ENCODE data around the gene NDST4.

The NDST4 gene

DNA sequence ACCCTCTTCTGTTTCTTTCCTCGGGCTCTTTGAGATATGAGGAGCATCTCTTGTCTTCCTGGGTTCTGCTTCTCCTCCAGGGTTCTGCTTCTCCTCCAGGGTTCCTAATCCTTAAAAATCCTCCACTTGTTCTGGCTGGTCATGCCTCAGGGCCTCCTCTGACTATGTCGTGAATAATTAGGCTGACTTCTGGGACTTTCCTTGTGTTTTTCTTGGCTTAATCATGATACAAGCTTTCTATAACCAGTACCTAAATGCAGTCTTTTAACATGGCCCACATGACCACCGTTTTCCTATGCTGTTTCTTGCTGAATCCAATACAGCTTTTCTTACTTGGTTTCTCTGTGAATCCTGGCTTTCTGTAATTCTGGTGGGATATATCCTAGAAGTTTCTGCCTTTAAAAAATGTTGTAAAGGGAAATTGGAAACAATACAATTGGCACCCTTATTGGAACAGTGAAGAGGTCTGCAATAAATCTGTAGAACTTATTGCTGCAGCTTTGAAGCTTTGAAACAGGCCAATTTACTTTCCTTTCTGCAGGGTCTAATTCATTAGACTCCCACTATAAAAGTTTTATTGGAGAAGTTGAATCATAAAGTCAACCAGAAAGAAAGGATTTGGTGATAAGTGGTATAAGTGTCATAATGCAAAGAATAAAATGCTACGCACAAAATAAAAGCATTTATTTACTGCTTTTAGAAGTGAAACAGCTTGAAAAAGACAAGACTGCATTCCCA is 301.7 kb downstream of the NDST4 start:
- Histone ChIP-seq H3K27ac (ENCODE audit: low read depth, low read length) (no peak overlapping the region), H3K9ac (ENCODE audit: low read length) (no peak overlapping the region), H3K27me3 (ENCODE audit: control insufficient read depth, insufficient read depth, low read length) (no peaks in the 10 kb centered on the region), H3K36me3 (ENCODE audit: control insufficient read depth, insufficient read depth, low read length) (no peaks in the 10 kb centered on the region), H3K4me1 (ENCODE audit: control insufficient read depth, insufficient read depth, low read length) (no peaks in the 10 kb centered on the region), H3K4me3 (ENCODE audit: low read length) (no peak overlapping the region)

DNA sequence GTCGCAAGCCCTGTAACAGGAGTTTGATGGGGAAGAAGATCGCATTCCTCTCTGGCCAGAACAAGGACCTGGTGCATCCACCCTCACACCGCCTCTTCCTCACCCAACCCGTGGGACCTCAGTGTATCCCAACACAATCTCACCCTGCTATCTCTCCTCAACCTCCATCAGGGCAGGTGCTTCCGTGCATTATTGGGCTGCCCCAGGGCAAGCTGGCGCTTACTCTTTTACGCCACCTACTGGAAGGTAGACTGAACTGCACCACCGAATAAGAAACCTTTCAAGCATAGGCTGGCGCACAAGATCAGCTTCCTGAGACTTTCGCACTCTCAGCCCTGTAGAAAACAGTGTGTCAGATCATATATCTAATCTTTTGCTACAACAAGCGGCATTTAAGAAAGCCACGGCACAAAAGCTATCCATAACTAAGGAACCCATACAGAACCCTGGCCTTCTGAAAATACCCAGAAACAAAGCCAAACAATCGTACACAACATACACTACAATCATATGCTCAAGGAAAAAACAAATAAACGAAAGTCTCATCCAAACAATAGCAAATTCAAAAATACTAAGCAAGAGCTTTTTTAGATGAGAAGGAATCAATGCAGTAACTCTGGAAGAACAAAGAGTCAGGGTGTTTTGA is 305.5 kb downstream of the NDST4 start:
- Histone ChIP-seq H3K27ac (ENCODE audit: low read depth, low read length) (no peak overlapping the region), H3K4me3 (ENCODE audit: low read length) (no peak overlapping the region)

DNA sequence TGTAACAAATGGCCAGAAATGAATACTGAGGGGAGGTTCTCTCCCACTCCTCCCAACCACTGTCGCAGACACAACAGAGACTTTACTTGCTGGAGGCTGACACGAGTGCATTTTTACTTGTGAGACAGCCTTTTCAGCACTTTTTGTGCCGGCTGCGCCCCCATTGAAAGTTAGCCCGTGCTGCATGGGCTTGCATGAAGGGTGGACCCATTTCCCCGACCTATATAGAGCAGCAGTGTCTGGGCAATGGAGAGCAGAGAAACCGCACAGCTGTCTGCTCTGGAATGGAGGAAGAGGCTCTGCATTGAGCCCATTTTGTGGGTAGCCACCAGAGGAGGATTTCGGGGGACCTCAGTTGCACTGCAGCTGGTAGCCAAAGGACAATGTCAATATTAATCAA is 306.1 kb downstream of the NDST4 start:
- Histone ChIP-seq H3K27ac (ENCODE audit: low read depth, low read length) (no peak overlapping the region), H3K27me3 (ENCODE audit: control insufficient read depth, insufficient read depth, low read length) (no peaks in the 10 kb centered on the region), H3K36me3 (ENCODE audit: control insufficient read depth, insufficient read depth, low read length) (no peaks in the 10 kb centered on the region), H3K4me3 (ENCODE audit: low read length) (no peak overlapping the region), H3K9ac (ENCODE audit: low read length) (no peak overlapping the region), H3K4me1 (ENCODE audit: control insufficient read depth, insufficient read depth, low read length) (no peaks in the 10 kb centered on the region)

More for the DNA sequence above, 305.5 kb downstream of the NDST4 start:
- Histone ChIP-seq H3K9ac (ENCODE audit: low read length) (no peak overlapping the region), H3K27me3 (ENCODE audit: control insufficient read depth, insufficient read depth, low read length) (no peaks in the 10 kb centered on the region), H3K36me3 (ENCODE audit: control insufficient read depth, insufficient read depth, low read length) (no peaks in the 10 kb centered on the region), H3K4me1 (ENCODE audit: control insufficient read depth, insufficient read depth, low read length) (no peaks in the 10 kb centered on the region)

DNA sequence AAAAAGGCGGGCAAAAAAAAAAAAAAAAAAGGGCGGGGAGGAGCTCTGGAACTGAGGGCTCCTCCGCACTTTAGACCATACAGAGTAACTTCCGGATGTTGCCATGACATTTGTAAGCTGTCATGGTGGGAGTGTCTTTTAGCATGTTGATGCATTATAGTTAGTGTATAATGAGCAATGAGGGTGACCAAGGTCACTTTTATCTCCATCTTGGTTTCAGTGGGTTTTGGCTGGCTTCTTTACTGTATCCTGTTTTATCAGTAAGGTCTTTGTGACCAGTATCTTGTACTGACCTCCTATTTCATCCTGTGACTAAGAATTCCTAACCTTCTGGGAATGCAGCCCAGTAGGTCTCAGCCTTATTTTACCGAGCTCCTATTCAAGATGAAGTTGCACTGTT is 321.4 kb downstream of the NDST4 start:
- Histone ChIP-seq H3K4me3 (ENCODE audit: low read length) (no peak overlapping the region), H3K27me3 (ENCODE audit: control insufficient read depth, insufficient read depth, low read length) (no peaks in the 10 kb centered on the region), H3K36me3 (ENCODE audit: control insufficient read depth, insufficient read depth, low read length) (no peaks in the 10 kb centered on the region), H3K27ac (ENCODE audit: low read depth, low read length) (no peak overlapping the region), H3K4me1 (ENCODE audit: control insufficient read depth, insufficient read depth, low read length) (no peaks in the 10 kb centered on the region), H3K9ac (ENCODE audit: low read length) (no peak overlapping the region)

DNA sequence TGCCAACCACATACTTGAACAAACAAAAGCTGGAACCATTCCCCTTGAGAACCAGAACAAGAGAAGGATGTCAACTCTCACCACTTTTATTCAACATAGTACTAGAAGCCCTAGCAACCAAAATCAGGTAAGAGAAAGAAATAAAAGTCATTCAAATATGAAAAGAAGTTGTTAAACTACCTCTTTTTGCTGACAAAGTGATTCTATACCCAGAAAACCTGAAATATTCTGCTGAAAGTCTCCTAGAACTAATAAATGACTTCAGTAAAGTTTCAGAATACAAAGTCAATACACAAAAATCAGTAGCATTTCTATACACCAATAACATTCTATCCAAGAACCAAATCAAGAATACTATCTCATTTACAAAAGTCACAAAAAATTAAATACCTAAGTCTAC is 327.9 kb downstream of the NDST4 start:
- H3K4me1 ChIP-seq (ENCODE audit: control insufficient read depth, insufficient read depth, low read length) = no peaks in the 10 kb centered on the region
- no peak overlapping the region for H3K27ac ChIP-seq (ENCODE audit: low read depth, low read length)
- no peaks in the 10 kb centered on the region for H3K36me3 ChIP-seq (ENCODE audit: control insufficient read depth, insufficient read depth, low read length)
- H3K4me3 ChIP-seq (ENCODE audit: low read length) = no peak overlapping the region
- H3K27me3 ChIP-seq (ENCODE audit: control insufficient read depth, insufficient read depth, low read length) = no peaks in the 10 kb centered on the region
- no peak overlapping the region for H3K9ac ChIP-seq (ENCODE audit: low read length)

DNA sequence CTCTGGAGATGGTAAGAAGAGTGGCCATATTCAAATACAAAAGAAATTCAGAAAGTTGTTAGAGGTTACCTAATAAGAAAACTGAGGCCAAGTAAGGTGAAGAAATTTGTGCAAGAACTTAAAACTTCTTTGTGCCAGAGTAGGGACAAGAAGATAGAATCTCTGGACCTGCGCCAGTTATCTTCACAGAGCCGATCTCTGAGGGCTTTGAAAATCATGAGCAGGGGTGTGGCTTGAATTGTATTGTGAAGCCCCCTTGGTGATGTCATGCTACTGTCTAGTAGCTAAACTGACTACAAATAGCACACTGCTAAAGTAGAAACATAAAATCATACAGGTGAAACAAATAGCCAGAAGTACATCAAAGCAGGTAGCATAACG is 330.2 kb downstream of the NDST4 start:
- Histone ChIP-seq H3K27ac (ENCODE audit: low read depth, low read length) (no peak overlapping the region), H3K4me3 (ENCODE audit: low read length) (no peak overlapping the region), H3K9ac (ENCODE audit: low read length) (no peak overlapping the region), H3K36me3 (ENCODE audit: control insufficient read depth, insufficient read depth, low read length) (no peaks in the 10 kb centered on the region), H3K4me1 (ENCODE audit: control insufficient read depth, insufficient read depth, low read length) (no peaks in the 10 kb centered on the region), H3K27me3 (ENCODE audit: control insufficient read depth, insufficient read depth, low read length) (no peaks in the 10 kb centered on the region)

DNA sequence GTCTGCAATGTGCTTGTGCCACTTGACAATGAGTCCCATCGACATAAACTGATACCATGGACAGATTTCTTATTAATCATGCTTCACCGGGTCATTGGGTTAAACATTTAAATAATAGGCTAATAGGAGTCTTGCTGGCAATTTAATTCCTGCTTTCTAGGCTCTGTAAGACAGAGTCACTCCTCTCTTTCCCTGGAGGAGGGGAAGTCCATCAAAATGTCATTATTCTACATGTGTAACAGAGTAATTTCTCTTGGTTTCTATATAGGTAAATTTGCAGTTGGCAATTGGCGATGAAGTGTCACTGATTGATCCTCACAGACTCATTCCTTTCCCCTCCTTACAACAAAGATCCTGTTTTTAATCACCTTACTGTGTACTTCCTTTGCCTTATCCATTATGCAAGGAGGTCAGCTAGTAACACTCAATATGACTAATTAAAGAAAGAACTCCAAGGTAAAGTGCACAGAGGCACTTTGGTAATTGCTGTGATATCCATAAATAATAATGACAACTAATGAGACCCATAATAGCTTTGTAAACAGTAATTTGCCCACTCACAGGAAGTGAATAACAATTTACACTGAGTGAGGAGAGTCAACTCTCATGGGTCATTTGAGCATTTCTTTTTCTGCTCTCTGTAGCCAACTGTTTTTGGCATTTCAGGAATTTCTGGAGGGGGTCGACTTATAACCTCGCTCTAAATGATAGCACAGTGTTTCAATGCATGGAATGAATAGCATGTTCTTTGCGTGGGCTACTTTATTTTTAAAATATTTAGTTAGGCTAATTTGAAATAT is 330.8 kb downstream of the NDST4 start:
- no peak overlapping the region for H3K9ac ChIP-seq (ENCODE audit: low read length)
- H3K4me3 ChIP-seq (ENCODE audit: low read length) = no peak overlapping the region
- no peaks in the 10 kb centered on the region for H3K4me1 ChIP-seq (ENCODE audit: control insufficient read depth, insufficient read depth, low read length)
- H3K27ac ChIP-seq (ENCODE audit: low read depth, low read length) = no peak overlapping the region
- H3K36me3 ChIP-seq (ENCODE audit: control insufficient read depth, insufficient read depth, low read length) = no peaks in the 10 kb centered on the region
- no peaks in the 10 kb centered on the region for H3K27me3 ChIP-seq (ENCODE audit: control insufficient read depth, insufficient read depth, low read length)

DNA sequence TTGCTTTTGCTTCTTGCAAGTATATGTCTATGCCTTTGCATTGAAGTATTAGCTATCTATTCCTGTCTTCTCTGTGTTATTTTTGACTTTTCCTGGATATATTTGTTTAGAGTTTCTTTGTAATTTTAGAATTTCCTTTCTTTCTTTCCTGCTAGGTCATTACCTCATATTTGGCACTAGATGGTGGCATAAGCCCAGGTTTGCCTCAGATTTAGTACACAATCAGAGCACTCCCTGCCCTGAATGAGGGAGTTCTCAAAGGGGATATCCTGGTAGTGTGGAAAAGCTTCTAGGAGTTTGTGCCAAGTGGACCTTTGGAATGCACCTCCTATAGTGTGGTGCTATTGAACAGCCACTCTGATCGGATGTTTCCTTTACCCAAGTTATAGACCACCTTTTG is 333.2 kb downstream of the NDST4 start:
- H3K27me3 ChIP-seq (ENCODE audit: control insufficient read depth, insufficient read depth, low read length) = no peaks in the 10 kb centered on the region
- H3K4me1 ChIP-seq (ENCODE audit: control insufficient read depth, insufficient read depth, low read length) = no peaks in the 10 kb centered on the region
- no peaks in the 10 kb centered on the region for H3K36me3 ChIP-seq (ENCODE audit: control insufficient read depth, insufficient read depth, low read length)
- no peak overlapping the region for H3K27ac ChIP-seq (ENCODE audit: low read depth, low read length)
- no peak overlapping the region for H3K4me3 ChIP-seq (ENCODE audit: low read length)
- no peak overlapping the region for H3K9ac ChIP-seq (ENCODE audit: low read length)

Measured in rectal smooth muscle tissue (tissue), 1 donor.